ENCODE results near the gene PON3. TPM values are rescaled to one million over a fixed set of nuclear protein-coding genes. Genes with fewer than 3 reads are reported as not detected.

PON3 gene
- total RNA-seq, 1 donor from 2014 or later: not detected

DNA sequence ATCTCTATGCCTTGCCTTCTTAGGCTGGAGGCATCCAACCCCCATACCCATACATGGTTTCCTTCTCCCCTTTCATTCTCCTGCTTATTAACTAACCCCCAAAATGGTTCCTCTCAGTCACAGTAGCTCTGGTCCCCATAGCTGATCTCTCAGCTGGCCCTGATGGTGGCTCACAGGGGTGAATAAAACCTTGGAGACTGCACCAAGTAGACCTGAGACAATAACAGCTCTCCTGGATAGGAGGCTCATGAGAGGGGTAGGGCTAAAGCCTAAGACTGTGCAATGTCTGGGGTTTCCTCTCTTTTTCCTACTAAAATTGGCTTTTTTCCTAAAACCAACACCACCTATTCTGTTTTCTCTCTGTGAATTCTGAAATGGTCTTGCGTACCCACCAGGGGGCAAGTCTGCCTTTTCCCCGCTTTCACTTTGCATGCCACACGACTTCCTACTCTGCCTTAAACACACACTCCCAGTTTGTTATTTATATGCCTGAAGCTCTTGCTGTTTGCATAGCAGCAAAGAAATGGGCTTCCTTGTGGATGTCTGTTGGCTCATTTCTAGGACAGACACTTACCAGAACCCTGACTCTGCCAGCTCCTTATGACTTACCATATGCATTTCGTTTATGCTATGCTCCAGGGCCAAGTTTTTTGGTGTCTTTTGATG lies 53.4 kb downstream of the PON3 start:
- no peaks in the 10 kb centered on the region for H3K36me3 Mint-ChIP-seq (ENCODE audit: unreplicated experiment)
- DNase-seq (ENCODE audit: extremely low spot score, unreplicated experiment): no peak
- no peak overlapping the region for H3K4me3 Mint-ChIP-seq (ENCODE audit: unreplicated experiment)
- H3K27ac Mint-ChIP-seq (ENCODE audit: unreplicated experiment): no peak overlapping the region
- peaks cover 5% of the 10 kb centered on the region for H3K4me1 Mint-ChIP-seq (ENCODE audit: unreplicated experiment)
- TF ChIP-seq, protein P1, sequence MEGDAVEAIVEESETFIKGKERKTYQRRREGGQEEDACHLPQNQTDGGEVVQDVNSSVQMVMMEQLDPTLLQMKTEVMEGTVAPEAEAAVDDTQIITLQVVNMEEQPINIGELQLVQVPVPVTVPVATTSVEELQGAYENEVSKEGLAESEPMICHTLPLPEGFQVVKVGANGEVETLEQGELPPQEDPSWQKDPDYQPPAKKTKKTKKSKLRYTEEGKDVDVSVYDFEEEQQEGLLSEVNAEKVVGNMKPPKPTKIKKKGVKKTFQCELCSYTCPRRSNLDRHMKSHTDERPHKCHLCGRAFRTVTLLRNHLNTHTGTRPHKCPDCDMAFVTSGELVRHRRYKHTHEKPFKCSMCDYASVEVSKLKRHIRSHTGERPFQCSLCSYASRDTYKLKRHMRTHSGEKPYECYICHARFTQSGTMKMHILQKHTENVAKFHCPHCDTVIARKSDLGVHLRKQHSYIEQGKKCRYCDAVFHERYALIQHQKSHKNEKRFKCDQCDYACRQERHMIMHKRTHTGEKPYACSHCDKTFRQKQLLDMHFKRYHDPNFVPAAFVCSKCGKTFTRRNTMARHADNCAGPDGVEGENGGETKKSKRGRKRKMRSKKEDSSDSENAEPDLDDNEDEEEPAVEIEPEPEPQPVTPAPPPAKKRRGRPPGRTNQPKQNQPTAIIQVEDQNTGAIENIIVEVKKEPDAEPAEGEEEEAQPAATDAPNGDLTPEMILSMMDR (IDR thresholded peaks at IDR 0.05): peak; percentile 27
- H3K27me3 Mint-ChIP-seq (ENCODE audit: unreplicated experiment): peaks cover 6% of the 10 kb centered on the region
- no peaks in the 10 kb centered on the region for H3K9me3 Mint-ChIP-seq (ENCODE audit: unreplicated experiment)

DNA sequence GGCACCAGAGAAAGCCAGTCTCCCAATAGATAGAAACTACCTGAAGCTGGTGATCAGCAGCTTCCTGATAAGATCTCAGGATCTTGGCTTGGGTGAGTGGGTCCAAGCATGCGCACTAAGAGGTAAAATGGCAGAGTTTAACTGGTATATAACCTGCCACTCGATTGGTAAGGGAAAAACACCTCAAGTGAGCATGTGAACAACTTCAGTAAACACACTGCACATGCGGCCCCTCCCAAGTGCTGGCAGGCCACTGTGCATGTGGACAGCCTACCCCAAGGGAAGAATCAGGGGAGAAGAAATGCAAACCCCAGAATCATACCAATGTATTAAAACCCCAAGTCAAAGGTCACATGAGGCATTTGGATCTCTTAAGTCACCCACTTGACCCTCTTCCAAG lies 54.1 kb downstream of the PON3 start:
- Mint-ChIP-seq H3K4me1 (ENCODE audit: unreplicated experiment) (peaks cover 5% of the 10 kb centered on the region), H3K27ac (ENCODE audit: unreplicated experiment) (no peak overlapping the region), H3K36me3 (ENCODE audit: unreplicated experiment) (no peaks in the 10 kb centered on the region), H3K27me3 (ENCODE audit: unreplicated experiment) (peaks cover 6% of the 10 kb centered on the region), H3K4me3 (ENCODE audit: unreplicated experiment) (no peak overlapping the region), H3K9me3 (ENCODE audit: unreplicated experiment) (no peaks in the 10 kb centered on the region)
- TF ChIP-seq, protein P1 (IDR thresholded peaks at IDR 0.05): no peak
- no peak for DNase-seq (ENCODE audit: extremely low spot score, unreplicated experiment)

DNA sequence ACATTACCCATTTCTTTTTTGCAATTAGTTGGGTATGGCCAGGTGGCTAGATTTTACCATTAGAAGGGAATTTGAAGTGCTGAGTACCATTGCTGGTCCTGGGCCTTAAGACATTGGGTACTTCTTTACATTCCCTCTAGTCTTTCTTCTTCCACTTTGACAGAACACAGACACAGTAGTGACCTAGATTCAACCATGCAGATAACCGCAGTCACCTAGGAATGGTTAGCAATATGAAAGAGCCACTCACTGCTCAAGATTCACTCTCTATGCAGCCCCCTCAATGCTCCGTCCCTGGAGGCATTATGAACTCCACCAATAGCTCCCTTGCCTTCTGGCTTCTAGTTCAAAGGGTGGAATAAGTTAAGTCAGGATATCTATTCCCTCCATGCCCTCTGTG lies 55.7 kb downstream of the PON3 start:
- peaks cover 5% of the 10 kb centered on the region for H3K4me1 Mint-ChIP-seq (ENCODE audit: unreplicated experiment)
- H3K27ac Mint-ChIP-seq (ENCODE audit: unreplicated experiment): no peak overlapping the region
- TF ChIP-seq, protein P1 (IDR thresholded peaks at IDR 0.05): no peak
- H3K9me3 Mint-ChIP-seq (ENCODE audit: unreplicated experiment): no peaks in the 10 kb centered on the region
- H3K27me3 Mint-ChIP-seq (ENCODE audit: unreplicated experiment): peaks cover 12% of the 10 kb centered on the region
- no peak overlapping the region for H3K4me3 Mint-ChIP-seq (ENCODE audit: unreplicated experiment)
- H3K36me3 Mint-ChIP-seq (ENCODE audit: unreplicated experiment): no peaks in the 10 kb centered on the region
- DNase-seq (ENCODE audit: extremely low spot score, unreplicated experiment): no peak

DNA sequence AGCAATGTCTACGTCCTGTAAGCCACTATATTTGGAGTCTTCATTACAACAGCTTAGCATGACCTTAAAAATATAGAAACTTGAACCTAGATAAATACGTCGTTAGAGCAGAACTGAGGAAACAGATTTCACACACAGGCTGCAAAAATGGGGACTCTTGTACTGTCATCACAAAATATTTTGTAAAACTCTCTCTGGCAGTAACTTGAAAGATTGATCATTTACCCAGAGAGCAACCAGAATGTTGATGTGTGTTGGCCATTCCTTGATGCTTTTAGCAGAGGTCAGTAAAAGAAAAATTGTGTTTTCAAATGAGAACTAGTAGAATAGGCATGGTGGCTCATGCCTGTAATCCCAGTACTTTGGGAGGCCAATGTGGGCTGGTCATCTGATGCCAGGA lies 57.3 kb downstream of the PON3 start:
- no peak for DNase-seq (ENCODE audit: extremely low spot score, unreplicated experiment)
- no peak overlapping the region for H3K27ac Mint-ChIP-seq (ENCODE audit: unreplicated experiment)
- TF ChIP-seq, protein P1 (IDR thresholded peaks at IDR 0.05): no peak
- H3K27me3 Mint-ChIP-seq (ENCODE audit: unreplicated experiment): peaks cover 12% of the 10 kb centered on the region
- peaks cover 5% of the 10 kb centered on the region for H3K4me1 Mint-ChIP-seq (ENCODE audit: unreplicated experiment)
- no peaks in the 10 kb centered on the region for H3K9me3 Mint-ChIP-seq (ENCODE audit: unreplicated experiment)
- no peaks in the 10 kb centered on the region for H3K36me3 Mint-ChIP-seq (ENCODE audit: unreplicated experiment)
- no peak overlapping the region for H3K4me3 Mint-ChIP-seq (ENCODE audit: unreplicated experiment)

DNA sequence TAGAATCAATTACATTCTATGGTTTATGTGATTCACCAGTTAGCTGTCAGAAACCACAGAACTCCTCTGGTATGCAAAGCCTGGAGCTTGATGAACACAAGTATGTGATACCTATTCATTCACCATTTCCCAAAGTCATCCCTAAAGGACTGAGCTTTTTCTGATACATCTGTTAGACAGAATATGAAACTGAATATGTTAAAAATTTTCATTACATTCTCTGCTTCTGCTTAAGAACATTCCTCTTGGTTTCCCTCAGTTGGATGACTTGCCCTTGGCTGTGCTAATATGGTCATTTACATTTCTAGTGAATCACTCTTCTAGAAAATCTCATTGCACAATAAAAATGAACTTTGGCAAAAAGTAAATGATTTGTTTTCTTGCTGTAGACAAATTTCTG lies 61.1 kb downstream of the PON3 start:
- no peaks in the 10 kb centered on the region for H3K9me3 Mint-ChIP-seq (ENCODE audit: unreplicated experiment)
- no peak for DNase-seq (ENCODE audit: extremely low spot score, unreplicated experiment)
- peaks cover 13% of the 10 kb centered on the region for H3K27me3 Mint-ChIP-seq (ENCODE audit: unreplicated experiment)
- peaks cover 3% of the 10 kb centered on the region for H3K4me1 Mint-ChIP-seq (ENCODE audit: unreplicated experiment)
- TF ChIP-seq, protein P1 (IDR thresholded peaks at IDR 0.05): no peak
- H3K27ac Mint-ChIP-seq (ENCODE audit: unreplicated experiment): no peak overlapping the region
- no peak overlapping the region for H3K4me3 Mint-ChIP-seq (ENCODE audit: unreplicated experiment)
- H3K36me3 Mint-ChIP-seq (ENCODE audit: unreplicated experiment): no peaks in the 10 kb centered on the region
